Stomach (tissue), 9 donors: Measurements from ENCODE around the gene ZNRF3. TPM values are rescaled to one million over a fixed set of nuclear protein-coding genes. Genes with fewer than 3 reads are reported as not detected.

Experiments used
- DNase-seq, 2 donors: peaks; one replicate each; pipeline versions ENCODE4 v3.0.0 to v3.0.0-alpha.2; 2013 to 2019
- H3K27ac ChIP-seq, 5 donors: fragments of 200-600 bp in 4 of 5; sonication (generic) in 4 of 5; one replicate each; pipeline ENCODE4 v1.5.1; 2013 to 2019; ENCODE audit warnings: mild to moderate bottlenecking in 1 of 5, moderate library complexity in 1 of 5
- H3K27me3 ChIP-seq, 3 donors: fragments of 200-600 bp; sonication (generic); one replicate each; pipeline ENCODE4 v1.5.1; 2017 to 2019; ENCODE audit warnings: mixed run types in 1 of 3
- H3K36me3 ChIP-seq, 4 donors: fragments of 200-600 bp; sonication (generic); 1 replicate in 3 of 4; 2 replicates in 1 of 4; pipeline ENCODE4 v1.5.1; 2016 to 2019
- H3K4me1 ChIP-seq, 4 donors: fragments of 200-600 bp; sonication (generic); one replicate each; pipeline ENCODE4 v1.5.1; 2016 to 2019
- H3K4me3 ChIP-seq, 4 donors: fragments of 200-600 bp; sonication (generic) in 3 of 4; one replicate each; pipeline ENCODE4 v1.5.1; 2016 to 2019; ENCODE audit warnings: mild to moderate bottlenecking in 1 of 4
- H3K9me3 ChIP-seq, 4 donors: fragments of 200-600 bp; sonication (generic); one replicate each; pipeline ENCODE4 v1.5.1; 2016 to 2019
- EP300 ChIP-seq: sonication (generic); formaldehyde crosslinking; IDR thresholded peaks from one replicate; pipeline ENCODE4 v1.6.1; 2017; ENCODE audit warnings: antibody characterized with exemption
- POLR2A ChIP-seq, 4 donors: fragments of 450-650 bp; IDR thresholded peaks; one replicate each; pipeline ENCODE4 v1.6.1; 2016; ENCODE audit warnings: antibody characterized with exemption in 4 of 4, control low read depth in 2 of 4, mild to moderate bottlenecking in 1 of 4, moderate library complexity in 1 of 4
- POLR2AphosphoS5 ChIP-seq, 3 donors: sonication (generic); formaldehyde crosslinking; IDR thresholded peaks; one replicate each; pipeline ENCODE4 v1.6.1; 2016; ENCODE audit warnings: antibody characterized with exemption in 3 of 3
- WGBS, 5 donors: extraction: QIAGEN DNeasy Blood & Tissue Kit in 3 of 5; methylation state at CpG; one replicate each; pipeline versions ENCODE4 v1.1.5 to v1.1.7; 2013 to 2018; 5-methylcytosine and 5-hydroxymethylcytosine counted together
- intact Hi-C: fragments of 100-400 bp; cut with DNase I; formaldehyde crosslinking; loops from one replicate; pipeline ENCODE4 v1.15.1; 2023; ENCODE audit warnings: low total_unique reads
- polyA plus RNA-seq, 3 donors: library from polyadenylated mRNA; stranded (reverse); fragments of 200-250 nt; gene quantifications; one replicate each; pipeline ENCODE4 v1.2.3, GENCODE V29; 2013
- total RNA-seq, 5 donors: library from RNA; depleted of rRNA; stranded (reverse); fragments of >200 nt; gene quantifications; one replicate each; pipeline versions ENCODE4 v1.1.0 to v1.2.3, GENCODE V29; 2014 to 2016
- TF ChIP-seq, protein P1 (sequence below), 7 experiments: fragments of 450-650 bp in 4 of 7; fragments of 200-600 bp in 3 of 7; sonication (generic) in 3 of 7; IDR thresholded peaks; one replicate each; pipeline ENCODE4 v1.5.1; 2016 to 2019; ENCODE audit warnings: antibody characterized with exemption in 7 of 7, control low read depth in 2 of 7, mild to moderate bottlenecking in 1 of 7
- donor health status: healthy with polysubstance abuse.
- donor health status: Bipolar disorder and iron deficiency.
- donor health status: healthy.

Gene ZNRF3
- total and polyA plus RNA-seq, 8 donors: 1.4 to 52.7 (median 3.6) TPM

DNA sequence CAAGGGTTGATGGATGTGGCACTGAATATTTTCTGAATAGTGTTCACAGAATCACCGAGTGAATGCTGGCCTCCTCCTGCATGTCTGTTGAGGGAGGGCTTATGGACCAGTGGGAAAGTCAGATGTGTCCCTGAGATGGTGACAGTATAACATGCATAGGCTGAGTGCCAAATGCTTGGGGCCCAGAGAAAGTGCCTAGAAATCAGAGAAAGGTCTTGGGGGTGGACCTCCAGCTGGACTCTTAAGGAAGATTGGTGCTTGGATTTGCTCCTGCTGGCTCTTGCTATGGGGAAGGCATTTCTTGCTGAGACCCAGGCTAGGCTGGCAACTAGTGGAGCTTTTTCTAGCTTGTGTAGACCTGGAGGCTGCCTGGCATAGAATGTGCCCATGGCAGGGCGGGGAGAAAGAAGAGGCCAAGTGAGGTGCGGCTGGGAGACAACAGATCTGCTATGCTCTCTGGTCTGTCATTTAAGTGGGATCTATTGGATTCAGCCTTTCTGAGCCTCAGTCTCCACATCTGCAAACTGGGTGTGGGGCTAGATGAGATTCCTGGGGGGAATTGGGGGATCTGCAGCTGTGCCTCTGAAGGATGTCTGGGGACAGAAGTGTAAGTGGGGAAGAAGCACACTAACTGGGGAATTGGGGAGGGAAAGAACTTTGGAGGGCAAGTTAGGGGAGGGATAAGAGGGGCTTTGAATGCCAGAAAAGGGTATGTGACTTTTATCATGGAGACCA is 27.4 kb downstream of the ZNRF3 start:
- intact Hi-C loops: no loop called here
- 79 to 85% (median 82%) methylated on average over 3 of the region's 3 CpGs for WGBS, 5 donors

DNA sequence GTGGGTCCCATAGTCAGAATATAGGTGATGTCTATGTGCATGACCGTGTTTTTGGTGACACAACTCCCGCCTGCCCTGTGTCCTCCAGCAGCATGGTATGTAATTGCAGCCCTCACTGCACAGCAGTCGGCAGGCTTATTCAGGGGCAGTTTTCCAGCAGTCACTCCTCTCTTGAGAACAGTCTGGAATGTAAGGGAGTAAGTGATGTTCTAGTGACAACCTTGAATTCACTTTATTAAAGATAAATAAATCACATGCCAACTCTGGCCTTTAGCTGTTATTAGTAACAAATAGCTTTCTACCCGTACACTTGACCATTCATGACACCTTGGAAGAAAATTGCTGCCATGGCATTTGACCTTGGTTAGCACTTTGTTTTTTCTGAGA is 27.9 kb downstream of the ZNRF3 start:
- no peak for TF ChIP-seq EP300
- TF ChIP-seq, protein P1, sequence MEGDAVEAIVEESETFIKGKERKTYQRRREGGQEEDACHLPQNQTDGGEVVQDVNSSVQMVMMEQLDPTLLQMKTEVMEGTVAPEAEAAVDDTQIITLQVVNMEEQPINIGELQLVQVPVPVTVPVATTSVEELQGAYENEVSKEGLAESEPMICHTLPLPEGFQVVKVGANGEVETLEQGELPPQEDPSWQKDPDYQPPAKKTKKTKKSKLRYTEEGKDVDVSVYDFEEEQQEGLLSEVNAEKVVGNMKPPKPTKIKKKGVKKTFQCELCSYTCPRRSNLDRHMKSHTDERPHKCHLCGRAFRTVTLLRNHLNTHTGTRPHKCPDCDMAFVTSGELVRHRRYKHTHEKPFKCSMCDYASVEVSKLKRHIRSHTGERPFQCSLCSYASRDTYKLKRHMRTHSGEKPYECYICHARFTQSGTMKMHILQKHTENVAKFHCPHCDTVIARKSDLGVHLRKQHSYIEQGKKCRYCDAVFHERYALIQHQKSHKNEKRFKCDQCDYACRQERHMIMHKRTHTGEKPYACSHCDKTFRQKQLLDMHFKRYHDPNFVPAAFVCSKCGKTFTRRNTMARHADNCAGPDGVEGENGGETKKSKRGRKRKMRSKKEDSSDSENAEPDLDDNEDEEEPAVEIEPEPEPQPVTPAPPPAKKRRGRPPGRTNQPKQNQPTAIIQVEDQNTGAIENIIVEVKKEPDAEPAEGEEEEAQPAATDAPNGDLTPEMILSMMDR (IDR thresholded peaks at IDR 0.05): no peak
- no peak for TF ChIP-seq POLR2A (IDR thresholded peaks at IDR 0.05)
- TF ChIP-seq POLR2AphosphoS5 (IDR thresholded peaks at IDR 0.05): no peak
- Histone ChIP-seq H3K9me3 (no peaks in the 10 kb centered on the region), H3K4me3 (no peak overlapping the region), H3K27me3 (no peaks in the 10 kb centered on the region), H3K36me3 (no peaks in the 10 kb centered on the region), H3K27ac (peak overlapping the region; percentile 30 to 64 (median 59)), H3K4me1 (peaks cover 14 to 73% (median 45%) of the 10 kb centered on the region in 4 donors)
- intact Hi-C loops: no loop called here
- WGBS, 5 donors: 54 to 68% (median 62%) methylated on average over 4 of the region's 4 CpGs
- DNase-seq: peak in 1 of 2 donors; percentile 32

More for the DNA sequence above, 27.4 kb downstream of the ZNRF3 start:
- H3K4me1 ChIP-seq: peaks cover 14 to 77% (median 45%) of the 10 kb centered on the region in 4 donors
- H3K27ac ChIP-seq: peak overlapping the region in 4 of 5 donors; percentile 15 to 63 (median 55)
- no peaks in the 10 kb centered on the region for H3K9me3 ChIP-seq
- no peak overlapping the region for H3K4me3 ChIP-seq
- no peak for DNase-seq
- H3K27me3 ChIP-seq: no peaks in the 10 kb centered on the region
- no peaks in the 10 kb centered on the region for H3K36me3 ChIP-seq
- no peak for TF ChIP-seq POLR2AphosphoS5 (IDR thresholded peaks at IDR 0.05)
- TF ChIP-seq EP300: no peak
- TF ChIP-seq POLR2A (IDR thresholded peaks at IDR 0.05): no peak
- TF ChIP-seq, protein P1 (IDR thresholded peaks at IDR 0.05): no peak

DNA sequence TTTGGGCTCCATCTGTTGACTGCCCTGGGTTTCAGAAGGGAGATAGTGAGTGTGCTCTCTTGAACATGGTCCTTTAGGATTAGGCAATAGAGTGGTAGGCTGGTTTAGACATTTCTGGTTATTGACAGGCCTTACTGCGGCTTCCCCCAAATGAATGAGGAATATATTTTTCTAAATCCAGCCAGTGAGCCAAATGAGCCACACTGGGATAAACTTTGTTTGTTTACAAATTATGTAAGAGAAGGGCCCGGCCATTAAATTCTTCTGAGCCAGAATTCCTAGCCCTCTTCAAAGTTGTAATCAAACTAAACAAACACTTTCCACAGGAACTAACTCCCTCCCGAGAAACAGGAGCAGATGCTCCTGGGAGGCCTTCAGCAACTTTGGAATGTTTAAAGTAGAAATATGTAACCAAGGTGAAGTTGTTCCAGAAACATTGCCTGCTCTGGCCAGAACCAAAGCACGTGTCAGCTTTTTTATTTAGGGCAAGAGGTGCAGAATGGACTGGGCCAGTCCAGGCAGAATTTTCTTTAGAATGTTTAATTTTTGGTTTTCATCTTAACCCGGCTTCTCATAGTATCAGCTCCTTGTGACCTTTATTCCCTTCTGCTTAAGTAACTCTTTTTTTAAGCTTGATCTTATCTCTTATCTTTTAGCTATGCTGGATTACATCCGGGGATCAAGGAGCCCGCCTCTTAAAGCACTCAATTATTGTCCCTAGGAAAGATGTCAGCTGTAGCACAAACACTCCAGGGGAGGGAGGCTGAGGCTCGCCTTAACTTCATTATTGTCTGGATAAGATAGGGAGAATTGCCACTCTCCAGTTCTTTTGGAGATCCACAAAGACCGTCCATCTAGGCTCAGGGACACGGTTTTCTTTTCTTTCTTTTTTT is 28.7 kb downstream of the ZNRF3 start:
- 21 to 34% (median 23%) methylated on average over 10 of the region's 10 CpGs for WGBS, 5 donors
- peak in 2 of 3 donors; percentile 7 to 8 for TF ChIP-seq POLR2AphosphoS5 (IDR thresholded peaks at IDR 0.05)
- no peak for TF ChIP-seq EP300
- TF ChIP-seq POLR2A (IDR thresholded peaks at IDR 0.05): no peak
- TF ChIP-seq, protein P1 (IDR thresholded peaks at IDR 0.05): no peak
- Histone ChIP-seq H3K4me1 (peaks cover 14 to 79% (median 48%) of the 10 kb centered on the region in 4 donors), H3K27ac (peak overlapping the region; percentile 30 to 64 (median 59)), H3K27me3 (no peaks in the 10 kb centered on the region), H3K4me3 (no peak overlapping the region), H3K36me3 (no peaks in the 10 kb centered on the region), H3K9me3 (no peaks in the 10 kb centered on the region)
- peak in 1 of 2 donors; percentile 58 for DNase-seq
- intact Hi-C loops: no loop called here

DNA sequence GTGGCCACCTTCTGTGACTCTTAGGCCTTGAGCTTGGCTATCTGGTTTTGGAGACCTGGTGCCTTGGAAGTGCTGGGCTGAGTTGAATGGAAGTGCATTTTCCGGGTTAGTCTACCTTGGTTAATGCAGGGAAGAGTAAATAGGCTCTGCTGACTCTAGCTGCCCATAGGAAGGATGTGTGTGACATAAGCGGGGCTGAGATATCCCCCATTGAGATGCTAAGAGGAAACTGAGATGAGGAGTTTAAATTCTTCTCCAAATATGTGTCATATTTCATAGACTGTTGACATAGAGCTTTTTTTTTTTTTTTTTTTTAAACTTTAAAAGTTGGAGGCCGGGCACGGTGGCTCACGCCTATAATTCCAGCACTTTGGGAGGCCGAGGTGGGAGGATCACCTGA is 30.8 kb downstream of the ZNRF3 start:
- WGBS, 5 donors: 73 to 79% (median 75%) methylated on average over 6 of the region's 6 CpGs
- no peak for TF ChIP-seq EP300
- TF ChIP-seq, protein P1 (IDR thresholded peaks at IDR 0.05): no peak
- no peak for TF ChIP-seq POLR2A (IDR thresholded peaks at IDR 0.05)
- no peak for TF ChIP-seq POLR2AphosphoS5 (IDR thresholded peaks at IDR 0.05)
- Histone ChIP-seq H3K27me3 (no peaks in the 10 kb centered on the region), H3K9me3 (no peaks in the 10 kb centered on the region), H3K4me3 (no peak overlapping the region), H3K27ac (no peak overlapping the region), H3K4me1 (peaks cover 30 to 79% (median 52%) of the 10 kb centered on the region in 4 donors), H3K36me3 (no peaks in the 10 kb centered on the region)
- no peak for DNase-seq
- intact Hi-C loops: no loop called here
